Dendritic cell treated with granulocyte-macrophage colony-stimulating factor and Interleukin-4, amounts not matched to agents 40 ng/mL and 50 ng/mL, for 4 days (primary cell): ENCODE data around the gene CDK15.

Experiments
- H3K27ac Mint-ChIP-seq: one replicate; pipeline ENCODE4 v1.8.0; 2022; ENCODE audit warnings: mild to moderate bottlenecking, mixed read lengths
- H3K27me3 Mint-ChIP-seq: one replicate; pipeline ENCODE4 v1.8.0; 2022; ENCODE audit warnings: mild to moderate bottlenecking, mixed read lengths
- H3K36me3 Mint-ChIP-seq: one replicate; pipeline ENCODE4 v1.8.0; 2022; ENCODE audit warnings: low read depth, mixed read lengths
- H3K4me1 Mint-ChIP-seq: one replicate; pipeline ENCODE4 v1.8.0; 2022; ENCODE audit warnings: low read depth, mixed read lengths
- H3K4me3 Mint-ChIP-seq: one replicate; pipeline ENCODE4 v1.8.0; 2022; ENCODE audit warnings: mild to moderate bottlenecking, moderate library complexity, mixed read lengths
- H3K9me3 Mint-ChIP-seq: one replicate; pipeline ENCODE4 v1.8.0; 2022; ENCODE audit warnings: mixed read lengths
- intact Hi-C: fragments of 100-400 bp; cut with micrococcal nuclease; formaldehyde crosslinking; loops from one replicate; pipeline ENCODE4 v1.15.0; 2022

CDK15 gene

DNA sequence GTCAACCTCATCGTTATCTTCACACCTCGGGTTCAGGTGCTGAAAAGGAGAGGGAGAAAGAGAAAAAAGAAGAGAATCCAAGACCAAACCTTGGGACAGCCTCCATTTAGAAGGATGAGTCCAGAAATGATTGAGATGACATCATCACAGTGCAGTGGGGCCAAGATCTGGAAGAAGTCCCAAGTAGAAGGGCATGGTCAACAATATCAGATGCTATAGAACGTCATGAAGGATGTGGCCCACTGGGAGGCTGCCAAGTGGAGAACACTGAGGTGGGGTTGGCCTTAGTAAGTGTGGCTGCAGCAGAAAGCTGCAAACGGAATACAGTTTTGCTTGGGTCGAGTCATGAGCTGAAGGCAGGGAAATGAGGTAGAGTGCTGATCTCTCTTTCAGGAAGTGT is 136.2 kb downstream of the CDK15 start:
- Mint-ChIP-seq H3K36me3 (no peaks in the 10 kb centered on the region), H3K4me3 (no peak overlapping the region), H3K27ac (no peak overlapping the region), H3K9me3 (no peaks in the 10 kb centered on the region), H3K27me3 (no peaks in the 10 kb centered on the region), H3K4me1 (peaks cover 7% of the 10 kb centered on the region)
- intact Hi-C loops = no loop called here
